ENCODE measurements around the gene SOX21. TPM values are rescaled to one million over a fixed set of nuclear protein-coding genes. Genes with fewer than 3 reads are reported as not detected.

Gene SOX21
- total RNA-seq, 1 donor from 2014 or later = 79.5 TPM

- Mint-ChIP-seq H3K27me3 (ENCODE audit: low read depth) (peaks cover 87% of the 10 kb centered on the region), H3K4me1 (peaks cover 63% of the 10 kb centered on the region), H3K9me3 (no peaks in the 10 kb centered on the region), H3K4me3 (peak overlapping the region; percentile 95), H3K36me3 (ENCODE audit: low read depth) (peaks cover 15% of the 10 kb centered on the region), H3K27ac (ENCODE audit: unreplicated experiment) (peak overlapping the region; percentile 92)
- DNase-seq (ENCODE audit: low read depth, low spot score) = peak; percentile 60
- TF ChIP-seq, protein P1, sequence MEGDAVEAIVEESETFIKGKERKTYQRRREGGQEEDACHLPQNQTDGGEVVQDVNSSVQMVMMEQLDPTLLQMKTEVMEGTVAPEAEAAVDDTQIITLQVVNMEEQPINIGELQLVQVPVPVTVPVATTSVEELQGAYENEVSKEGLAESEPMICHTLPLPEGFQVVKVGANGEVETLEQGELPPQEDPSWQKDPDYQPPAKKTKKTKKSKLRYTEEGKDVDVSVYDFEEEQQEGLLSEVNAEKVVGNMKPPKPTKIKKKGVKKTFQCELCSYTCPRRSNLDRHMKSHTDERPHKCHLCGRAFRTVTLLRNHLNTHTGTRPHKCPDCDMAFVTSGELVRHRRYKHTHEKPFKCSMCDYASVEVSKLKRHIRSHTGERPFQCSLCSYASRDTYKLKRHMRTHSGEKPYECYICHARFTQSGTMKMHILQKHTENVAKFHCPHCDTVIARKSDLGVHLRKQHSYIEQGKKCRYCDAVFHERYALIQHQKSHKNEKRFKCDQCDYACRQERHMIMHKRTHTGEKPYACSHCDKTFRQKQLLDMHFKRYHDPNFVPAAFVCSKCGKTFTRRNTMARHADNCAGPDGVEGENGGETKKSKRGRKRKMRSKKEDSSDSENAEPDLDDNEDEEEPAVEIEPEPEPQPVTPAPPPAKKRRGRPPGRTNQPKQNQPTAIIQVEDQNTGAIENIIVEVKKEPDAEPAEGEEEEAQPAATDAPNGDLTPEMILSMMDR (conservative IDR thresholded peaks at IDR 0.05) = no peak
Measured at GRCh38 chr13:94707400-94708021, 4.8 kb downstream of the SOX21 start.

GRCh38 chr13:94706843-94707399, 5.4 kb downstream of the SOX21 start:
- TF ChIP-seq, protein P1 (conservative IDR thresholded peaks at IDR 0.05) = no peak
- peak; percentile 52 for DNase-seq (ENCODE audit: low read depth, low spot score)
- peaks cover 65% of the 10 kb centered on the region for H3K4me1 Mint-ChIP-seq
- H3K27me3 Mint-ChIP-seq (ENCODE audit: low read depth) = peaks cover 88% of the 10 kb centered on the region
- no peaks in the 10 kb centered on the region for H3K9me3 Mint-ChIP-seq
- peak overlapping the region; percentile 95 for H3K4me3 Mint-ChIP-seq
- H3K27ac Mint-ChIP-seq (ENCODE audit: unreplicated experiment) = no peak overlapping the region
- H3K36me3 Mint-ChIP-seq (ENCODE audit: low read depth) = peaks cover 12% of the 10 kb centered on the region

DNA sequence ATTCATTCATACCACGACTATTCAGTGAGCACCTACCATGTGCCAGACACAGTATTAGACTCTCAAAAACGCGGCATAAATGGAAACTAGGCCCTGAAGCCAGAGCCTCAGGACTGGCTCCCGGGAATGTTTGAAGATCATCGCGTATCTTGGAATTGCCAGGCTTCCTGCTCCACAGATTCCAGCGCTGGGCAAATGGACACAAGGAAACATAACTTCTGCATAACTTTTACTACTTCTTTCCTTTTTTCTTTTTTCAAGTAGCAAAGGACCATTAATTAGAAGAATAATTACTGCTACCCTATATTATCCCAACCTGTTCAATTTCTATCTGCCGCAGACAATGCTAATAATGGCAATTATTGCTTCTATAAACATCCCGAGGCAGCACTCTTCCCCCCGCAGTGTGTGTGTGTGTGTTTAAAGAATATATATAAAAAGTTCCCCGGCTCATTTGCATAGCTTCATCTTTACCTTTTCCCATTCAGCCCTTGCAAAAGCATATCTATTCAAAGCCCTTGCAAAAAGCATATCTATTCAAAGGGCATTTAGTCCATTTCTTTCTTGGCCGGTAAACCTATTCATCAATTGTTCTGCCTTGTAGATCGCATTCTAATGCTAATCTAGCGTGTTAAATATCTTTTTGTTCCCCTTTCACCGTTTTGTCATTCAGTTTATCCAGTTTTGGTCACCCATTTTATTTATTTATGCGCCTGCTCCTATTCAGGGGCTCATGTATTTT, 6.1 kb downstream of the SOX21 start:
- DNase-seq (ENCODE audit: low read depth, low spot score) = no peak
- peak overlapping the region; percentile 95 for H3K4me3 Mint-ChIP-seq
- no peaks in the 10 kb centered on the region for H3K9me3 Mint-ChIP-seq
- peaks cover 92% of the 10 kb centered on the region for H3K27me3 Mint-ChIP-seq (ENCODE audit: low read depth)
- H3K4me1 Mint-ChIP-seq = peaks cover 67% of the 10 kb centered on the region
- H3K27ac Mint-ChIP-seq (ENCODE audit: unreplicated experiment) = no peak overlapping the region
- H3K36me3 Mint-ChIP-seq (ENCODE audit: low read depth) = peaks cover 12% of the 10 kb centered on the region
- TF ChIP-seq, protein P1 (conservative IDR thresholded peaks at IDR 0.05) = no peak

GRCh38 chr13:94705081-94706030, 7.0 kb downstream of the SOX21 start:
- DNase-seq (ENCODE audit: low read depth, low spot score) = no peak
- Mint-ChIP-seq H3K4me3 (peak overlapping the region; percentile 95), H3K27me3 (ENCODE audit: low read depth) (peaks cover 94% of the 10 kb centered on the region), H3K27ac (ENCODE audit: unreplicated experiment) (peak overlapping the region; percentile 68), H3K4me1 (peaks cover 64% of the 10 kb centered on the region), H3K36me3 (ENCODE audit: low read depth) (peaks cover 9% of the 10 kb centered on the region), H3K9me3 (no peaks in the 10 kb centered on the region)
- TF ChIP-seq, protein P1 (conservative IDR thresholded peaks at IDR 0.05) = no peak
